ENCODE results near the gene RAI1.
A peak's percentile ranks its signal among the peaks of the same experiment; 100 is the strongest.

The RAI1 gene

GRCh38 chr17:17706140-17707060 is 25.1 kb downstream of the RAI1 start:
- no peak for TF ChIP-seq POLR2A (IDR thresholded peaks at IDR 0.05; ENCODE audit: low read depth, low read length)
- DNase-seq (ENCODE audit: insufficient read length, low spot score) (no peak), FAIRE-seq (no peak)

GRCh38 chr17:17708295-17708694 is 27.0 kb downstream of the RAI1 start:
- no peak for FAIRE-seq
- DNase-seq (ENCODE audit: insufficient read length, low spot score): no peak

GRCh38 chr17:17708816-17709215 is 27.6 kb downstream of the RAI1 start:
- TF ChIP-seq POLR2A (IDR thresholded peaks at IDR 0.05; ENCODE audit: low read depth, low read length): no peak
- no peak for FAIRE-seq
- DNase-seq (ENCODE audit: insufficient read length, low spot score): no peak

More at GRCh38 chr17:17708295-17708694, 27.0 kb downstream of the RAI1 start:
- no peak for TF ChIP-seq POLR2A (IDR thresholded peaks at IDR 0.05; ENCODE audit: low read depth, low read length)

GRCh38 chr17:17709815-17710321 is 28.6 kb downstream of the RAI1 start:
- FAIRE-seq: no peak
- TF ChIP-seq POLR2A (IDR thresholded peaks at IDR 0.05; ENCODE audit: low read depth, low read length): no peak

GRCh38 chr17:17710355-17710727 is 29.1 kb downstream of the RAI1 start:
- TF ChIP-seq POLR2A (IDR thresholded peaks at IDR 0.05; ENCODE audit: low read depth, low read length): no peak
- DNase-seq (ENCODE audit: insufficient read length, low spot score): no peak
- no peak for FAIRE-seq

More at GRCh38 chr17:17709815-17710321, 28.6 kb downstream of the RAI1 start:
- no peak for DNase-seq (ENCODE audit: insufficient read length, low spot score)

GRCh38 chr17:17710728-17711541 is 29.7 kb downstream of the RAI1 start:
- DNase-seq (ENCODE audit: insufficient read length, low spot score): peak; percentile 100
- peak; percentile 30 for FAIRE-seq
- TF ChIP-seq POLR2A (IDR thresholded peaks at IDR 0.05; ENCODE audit: low read depth, low read length): no peak

GRCh38 chr17:17711641-17712162 is 30.4 kb downstream of the RAI1 start:
- FAIRE-seq (no peak), DNase-seq (ENCODE audit: insufficient read length, low spot score) (no peak)
- no peak for TF ChIP-seq POLR2A (IDR thresholded peaks at IDR 0.05; ENCODE audit: low read depth, low read length)

GRCh38 chr17:17712268-17712924 is 31.1 kb downstream of the RAI1 start:
- no peak for TF ChIP-seq POLR2A (IDR thresholded peaks at IDR 0.05; ENCODE audit: low read depth, low read length)
- FAIRE-seq (no peak), DNase-seq (ENCODE audit: insufficient read length, low spot score) (peak; percentile 79)

GRCh38 chr17:17713839-17714238 is 32.6 kb downstream of the RAI1 start:
- TF ChIP-seq POLR2A (IDR thresholded peaks at IDR 0.05; ENCODE audit: low read depth, low read length): no peak
- no peak for FAIRE-seq

GRCh38 chr17:17714261-17714866 is 33.1 kb downstream of the RAI1 start:
- DNase-seq (ENCODE audit: insufficient read length, low spot score) (no peak), FAIRE-seq (no peak)
- no peak for TF ChIP-seq POLR2A (IDR thresholded peaks at IDR 0.05; ENCODE audit: low read depth, low read length)

More at GRCh38 chr17:17713839-17714238, 32.6 kb downstream of the RAI1 start:
- no peak for DNase-seq (ENCODE audit: insufficient read length, low spot score)

GRCh38 chr17:17714879-17715278 is 33.6 kb downstream of the RAI1 start:
- no peak for FAIRE-seq
- TF ChIP-seq POLR2A (IDR thresholded peaks at IDR 0.05; ENCODE audit: low read depth, low read length): no peak
- DNase-seq (ENCODE audit: insufficient read length, low spot score): no peak

- DNase-seq (ENCODE audit: insufficient read length, low spot score) (no peak), FAIRE-seq (no peak)
- TF ChIP-seq POLR2A (IDR thresholded peaks at IDR 0.05; ENCODE audit: low read depth, low read length): no peak
These were observed 35.7 kb downstream of the RAI1 start for GRCh38 chr17:17716837-17717523.
